ENCODE results near the gene AOC3.
"Not testable (repeated sequence)": the region's sequence is repeated elsewhere in the genome, so short reads cannot be mapped to it uniquely, and the experiment has no call there.

AOC3 gene

DNA sequence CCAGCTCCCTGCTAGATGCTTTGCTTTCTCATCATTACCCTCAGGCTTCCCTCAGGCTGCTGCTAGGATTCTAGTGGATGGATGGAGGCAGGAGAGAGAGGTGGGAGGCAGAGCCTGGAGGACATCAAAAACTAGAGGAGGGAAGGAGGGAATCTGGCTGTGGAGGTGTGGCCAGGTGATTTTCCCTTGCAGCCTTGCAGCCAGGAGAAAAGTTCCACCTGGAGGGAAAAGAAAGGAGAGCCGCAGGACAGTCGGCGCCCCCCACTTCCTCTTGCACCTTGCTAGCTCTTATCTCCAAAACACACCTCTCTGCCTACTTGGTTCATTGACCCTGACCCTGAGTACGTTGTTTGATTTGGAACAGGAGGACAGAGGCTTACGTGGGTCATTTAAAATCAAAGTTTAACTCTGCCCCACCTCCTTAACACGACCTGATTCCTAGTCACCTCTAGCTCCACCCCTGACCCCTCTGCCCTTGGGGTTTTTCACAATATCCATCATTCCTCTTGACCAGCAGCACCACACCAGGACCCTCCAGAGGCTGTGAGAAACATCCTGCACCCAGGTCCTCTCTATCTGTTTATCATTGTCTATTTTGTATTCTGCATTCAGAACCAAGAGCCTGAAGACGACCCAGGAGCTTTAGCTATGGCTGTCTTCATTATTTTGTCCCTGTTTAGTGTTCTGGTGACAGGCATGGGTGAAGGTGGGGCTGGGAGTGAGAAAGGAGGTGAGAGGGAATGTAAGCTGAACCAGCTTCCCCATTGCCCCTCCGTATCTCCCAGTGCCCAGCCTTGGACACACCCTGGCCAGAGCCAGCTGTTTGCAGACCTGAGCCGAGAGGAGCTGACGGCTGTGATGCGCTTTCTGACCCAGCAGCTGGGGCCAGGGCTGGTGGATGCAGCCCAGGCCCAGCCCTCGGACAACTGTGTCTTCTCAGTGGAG lies 15.9 kb downstream of the AOC3 start:
- DNase-seq (ENCODE audit: low read depth, low spot score), result no peak

DNA sequence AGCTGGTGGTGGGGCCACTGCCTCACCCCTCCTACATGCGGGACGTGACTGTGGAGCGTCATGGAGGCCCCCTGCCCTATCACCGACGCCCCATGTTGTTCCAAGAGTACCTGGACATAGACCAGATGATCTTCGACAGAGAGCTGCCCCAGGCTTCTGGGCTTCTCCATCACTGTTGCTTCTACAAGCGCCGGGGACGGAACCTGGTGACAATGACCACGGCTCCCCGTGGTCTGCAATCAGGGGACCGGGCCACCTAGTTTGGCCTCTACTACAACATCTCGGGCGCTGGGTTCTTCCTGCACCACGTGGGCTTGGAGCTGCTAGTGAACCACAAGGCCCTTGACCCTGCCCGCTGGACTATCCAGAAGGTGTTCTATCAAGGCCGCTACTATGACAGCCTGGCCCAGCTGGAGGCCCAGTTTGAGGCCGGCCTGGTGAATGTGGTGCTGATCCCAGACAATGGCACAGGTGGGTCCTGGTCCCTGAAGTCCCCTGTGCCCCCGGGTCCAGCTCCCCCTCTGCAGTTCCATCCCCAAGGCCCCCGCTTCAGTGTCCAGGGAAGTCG lies 16.8 kb downstream of the AOC3 start:
- DNase-seq (ENCODE audit: low read depth, low spot score), result not testable (repeated sequence)

DNA sequence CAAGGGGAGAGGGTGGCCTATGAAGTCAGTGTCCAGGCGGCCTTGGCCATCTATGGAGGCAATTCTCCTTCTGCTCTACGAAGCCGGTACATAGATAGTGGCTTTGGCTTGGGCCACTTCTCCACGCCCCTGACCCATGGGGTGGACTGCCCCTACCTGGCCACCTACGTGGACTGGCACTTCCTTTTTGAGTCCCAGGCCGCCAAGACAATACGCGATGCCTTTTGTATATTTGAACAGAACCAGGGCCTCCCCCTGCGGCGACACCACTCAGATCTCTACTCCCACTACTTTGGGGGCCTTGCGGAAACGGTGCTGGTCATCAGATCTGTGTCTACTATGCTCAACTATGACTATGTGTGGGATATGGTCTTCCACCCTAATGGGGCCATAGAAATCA lies 17.3 kb downstream of the AOC3 start:
- DNase-seq (ENCODE audit: low read depth, low spot score), result no peak

DNA sequence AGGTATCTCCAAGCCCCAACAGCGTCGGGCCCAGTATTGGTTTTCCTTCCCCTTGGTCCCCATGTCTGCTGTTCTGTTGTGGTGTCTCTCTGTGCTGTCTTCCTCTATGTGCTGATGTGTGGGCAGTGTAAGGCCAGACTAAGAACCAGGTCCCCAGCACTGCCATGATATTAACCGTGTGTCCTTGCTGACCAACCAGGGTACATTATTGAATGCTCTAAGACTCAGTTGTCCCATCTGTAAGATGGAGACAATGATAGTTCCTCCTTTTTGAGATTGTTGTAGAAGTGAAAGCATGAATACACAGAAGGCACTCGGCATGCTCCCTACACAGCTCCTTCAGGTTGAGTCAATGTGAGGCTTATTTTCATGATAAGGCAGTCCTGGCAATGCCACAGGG lies 20.6 kb downstream of the AOC3 start:
- no peak for DNase-seq (ENCODE audit: low read depth, low spot score)

DNA sequence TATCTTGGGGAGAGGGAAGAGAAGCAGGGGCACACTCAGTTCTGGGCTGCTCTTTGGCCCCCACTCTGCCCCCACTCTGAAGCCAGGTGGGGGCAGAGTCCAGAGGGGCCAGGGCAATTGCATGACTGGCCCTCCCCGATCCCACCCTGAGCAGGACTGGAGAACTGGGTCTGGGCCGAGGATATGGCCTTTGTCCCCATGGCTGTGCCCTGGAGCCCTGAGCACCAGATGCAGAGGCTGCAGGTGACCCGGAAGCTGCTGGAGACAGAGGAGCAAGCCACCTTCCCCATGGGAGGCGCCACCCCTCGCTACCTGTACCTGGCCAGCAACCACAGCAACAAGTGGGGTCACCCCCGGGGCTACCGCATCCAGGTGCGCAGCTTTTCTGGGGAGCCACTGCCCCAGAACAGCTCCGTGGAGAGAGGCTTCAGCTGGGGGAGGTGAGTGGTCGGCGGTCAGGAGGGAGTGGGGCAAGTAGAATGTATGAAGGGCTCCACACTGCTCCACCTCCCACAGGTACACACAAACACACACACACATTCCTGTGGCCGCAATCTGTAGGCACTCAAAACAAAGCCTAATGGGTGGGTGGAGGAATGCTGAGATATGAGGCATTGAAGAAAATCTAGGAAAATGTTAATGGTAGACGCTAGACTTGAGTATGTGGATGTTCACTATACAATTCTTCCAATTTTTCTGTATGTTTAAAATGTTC lies 21.4 kb downstream of the AOC3 start:
- no peak for DNase-seq (ENCODE audit: low read depth, low spot score)

DNA sequence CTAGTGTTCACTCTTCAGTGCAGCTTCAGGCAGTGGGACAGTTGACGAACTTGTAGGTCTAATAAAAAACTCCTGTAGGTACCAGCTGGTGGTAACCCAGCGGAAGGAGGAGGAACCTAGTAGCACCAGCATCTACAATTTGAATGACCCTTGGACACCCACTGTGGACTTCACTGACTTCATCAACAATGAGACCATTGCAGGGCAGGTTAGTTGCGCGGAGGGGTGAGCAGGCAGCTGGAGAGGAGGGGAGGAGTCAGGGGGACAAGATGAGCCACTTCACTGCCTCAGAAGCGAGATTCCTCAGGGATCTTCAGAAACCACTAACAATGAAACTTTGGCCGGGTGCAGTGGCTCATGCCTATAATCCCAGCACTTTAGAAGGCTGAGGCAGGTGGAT lies 22.3 kb downstream of the AOC3 start:
- no peak for DNase-seq (ENCODE audit: low read depth, low spot score)

DNA sequence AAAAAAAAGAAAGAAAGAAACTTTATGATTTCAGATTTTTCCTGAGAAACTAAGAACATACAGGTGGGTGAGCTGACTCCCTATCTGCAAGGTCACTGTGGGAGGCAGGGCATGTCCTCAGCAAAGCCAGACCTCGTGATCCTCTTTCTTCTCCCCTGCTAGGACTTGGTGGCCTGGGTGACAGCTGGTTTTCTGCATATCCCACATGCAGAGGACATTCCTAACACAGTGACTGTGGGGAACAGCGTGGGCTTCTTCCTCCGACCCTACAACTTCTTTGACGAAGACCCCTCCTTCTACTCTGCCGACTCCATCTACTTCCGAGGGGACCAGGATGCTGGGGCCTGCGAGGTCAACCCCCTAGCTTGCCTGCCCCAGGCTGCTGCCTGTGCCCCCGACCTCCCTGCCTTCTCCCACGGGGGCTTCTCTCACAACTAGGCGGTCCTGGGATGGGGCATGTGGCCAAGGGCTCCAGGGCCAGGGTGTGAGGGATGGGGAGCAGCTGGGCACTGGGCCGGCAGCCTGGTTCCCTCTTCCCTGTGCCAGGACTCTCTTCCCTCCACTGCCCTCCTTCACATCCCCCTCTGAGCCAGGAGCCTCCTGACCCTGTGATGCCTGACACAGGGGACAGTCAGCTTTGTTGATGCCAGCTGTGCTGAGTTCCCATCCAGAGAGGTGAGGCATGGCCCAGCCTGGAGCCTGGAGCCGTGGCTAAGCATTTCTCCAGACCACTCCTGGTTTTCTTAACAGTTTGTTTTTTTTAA lies 23.1 kb downstream of the AOC3 start:
- DNase-seq (ENCODE audit: low read depth, low spot score), result not testable (repeated sequence)

DNA sequence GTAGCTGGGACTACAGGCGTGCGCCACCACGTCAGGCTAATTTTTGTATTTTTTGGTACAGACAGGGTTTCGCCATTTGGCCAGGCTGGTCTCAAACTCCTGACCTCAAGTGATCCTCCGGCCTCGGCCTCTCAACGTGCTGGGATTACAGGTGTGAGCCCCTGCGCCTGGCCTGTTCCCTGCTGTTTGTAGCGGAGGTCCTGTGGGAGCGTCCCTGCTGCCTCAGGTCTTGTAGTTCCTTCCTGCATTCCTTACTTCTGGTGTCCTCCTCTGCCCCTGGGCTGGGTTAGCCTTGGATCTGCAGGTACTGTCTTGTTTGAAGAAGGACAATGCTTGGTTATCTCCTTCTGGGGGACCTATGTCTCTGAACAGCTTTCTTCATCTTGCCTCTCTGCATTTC lies 26.0 kb downstream of the AOC3 start:
- DNase-seq (ENCODE audit: low read depth, low spot score), result no peak

DNA sequence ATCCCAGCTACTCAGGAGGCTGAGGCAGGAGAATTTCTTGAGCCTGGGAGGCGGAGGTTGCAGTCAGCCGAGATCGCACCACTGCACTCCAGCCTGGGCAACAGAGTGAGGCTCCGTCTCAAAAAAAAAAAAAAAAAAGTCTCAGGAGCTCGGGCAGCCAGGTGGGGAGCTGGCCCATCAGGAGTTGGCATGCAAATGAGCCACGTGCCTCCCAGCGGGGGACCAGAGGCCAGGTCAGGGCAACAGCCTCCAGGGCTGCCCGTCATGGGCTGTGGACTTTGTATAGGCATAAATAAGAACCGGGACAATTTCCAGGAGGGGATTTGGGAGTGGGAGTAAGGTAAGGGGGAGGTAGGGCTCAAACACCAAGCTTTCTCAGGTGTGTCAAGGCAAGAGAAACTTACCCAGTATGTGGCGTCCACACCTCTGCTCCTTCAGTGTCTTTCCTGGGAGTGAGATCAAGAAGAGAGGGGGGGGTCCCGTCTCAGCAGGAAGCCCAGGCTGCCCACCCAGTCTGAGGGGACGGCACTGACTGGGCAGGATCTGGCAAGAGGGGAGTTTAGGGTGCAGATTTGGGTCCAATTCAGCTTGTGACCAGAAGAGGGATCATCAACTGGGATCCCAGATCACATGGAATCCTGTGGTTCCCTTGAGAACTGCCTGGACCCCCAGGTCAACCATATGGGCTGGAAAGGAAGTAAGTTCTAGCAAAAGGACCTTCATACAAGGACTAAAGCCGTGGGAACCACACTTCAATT lies 27.3 kb downstream of the AOC3 start:
- peak; percentile 60 for DNase-seq (ENCODE audit: low read depth, low spot score)

DNA sequence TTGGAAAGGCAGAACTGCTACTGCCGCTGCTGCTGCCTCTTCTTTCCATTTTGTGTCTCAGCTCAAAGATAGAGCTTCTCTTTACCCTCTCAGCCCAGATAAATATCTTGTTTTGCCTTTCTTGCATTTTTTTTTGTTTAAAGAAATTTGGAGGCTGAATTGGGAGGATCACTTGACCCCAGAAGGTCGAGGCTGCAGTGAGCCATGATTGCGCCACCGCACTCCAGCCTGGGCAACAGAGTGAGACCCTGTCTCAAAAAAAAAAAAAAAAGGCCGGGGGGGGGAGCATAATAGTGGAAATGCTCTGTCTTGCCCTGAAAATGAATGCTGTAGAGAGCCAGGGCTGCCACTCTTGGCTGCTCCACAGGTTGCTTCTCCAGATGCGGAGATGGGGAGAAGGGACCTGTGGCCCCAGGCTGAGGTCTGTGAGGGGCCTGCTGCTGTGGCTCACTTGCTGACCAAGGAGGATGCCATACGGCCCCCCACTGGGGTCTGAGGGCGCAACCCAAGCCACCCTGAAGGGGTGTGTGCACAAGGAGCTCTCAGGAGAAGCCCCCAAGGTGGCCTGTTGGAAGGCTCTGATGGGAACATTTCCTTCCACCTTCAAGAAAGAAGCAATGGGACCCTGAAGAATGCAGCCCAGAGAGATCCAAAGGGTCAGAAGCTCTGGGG lies 28.1 kb downstream of the AOC3 start:
- DNase-seq (ENCODE audit: low read depth, low spot score), result no peak

DNA sequence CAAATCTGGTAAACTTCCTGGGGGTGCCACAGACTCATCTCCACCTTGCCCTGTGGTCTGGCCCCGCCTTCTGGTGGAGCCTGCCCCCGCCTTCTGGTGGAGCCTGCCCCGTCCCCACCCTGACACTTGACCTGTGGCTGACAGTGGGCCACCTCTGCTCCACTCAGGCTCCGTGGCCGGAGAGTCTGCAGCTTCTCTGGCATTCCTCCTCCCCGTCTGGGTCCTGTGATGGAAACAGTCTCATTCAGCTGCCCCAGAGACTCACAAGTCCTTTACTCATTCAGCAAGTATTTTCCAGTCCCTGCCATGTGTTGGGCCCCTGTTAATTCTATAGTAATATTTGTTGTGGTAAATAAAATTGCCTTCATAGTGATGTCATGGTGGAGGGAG lies 28.6 kb downstream of the AOC3 start:
- DNase-seq (ENCODE audit: low read depth, low spot score), result no peak

DNA sequence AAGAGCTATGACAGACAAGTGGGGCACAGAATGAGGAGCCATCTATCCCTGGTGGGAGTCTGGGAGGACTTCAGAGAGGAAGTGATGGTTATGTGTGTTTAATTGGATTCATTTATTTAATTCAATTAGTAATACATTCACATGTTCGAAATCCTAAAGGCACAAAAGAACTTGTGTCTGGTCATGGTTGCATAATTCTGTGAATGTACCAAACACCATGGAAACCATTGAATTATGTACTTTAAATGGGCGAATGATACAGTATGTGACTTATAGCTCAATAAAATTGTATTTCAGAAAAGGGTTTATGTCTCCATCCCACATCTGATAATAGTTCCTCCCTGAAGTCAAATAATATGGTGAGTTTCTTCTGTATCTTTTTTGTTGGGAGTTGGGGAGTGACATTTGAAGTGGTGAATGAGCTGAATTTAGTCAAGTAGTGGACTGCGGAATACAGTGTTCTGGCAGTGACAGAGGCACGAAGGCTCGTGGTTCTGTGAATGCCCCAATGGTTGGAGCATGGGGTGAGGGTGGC lies 29.8 kb downstream of the AOC3 start:
- no peak for DNase-seq (ENCODE audit: low read depth, low spot score)

DNA sequence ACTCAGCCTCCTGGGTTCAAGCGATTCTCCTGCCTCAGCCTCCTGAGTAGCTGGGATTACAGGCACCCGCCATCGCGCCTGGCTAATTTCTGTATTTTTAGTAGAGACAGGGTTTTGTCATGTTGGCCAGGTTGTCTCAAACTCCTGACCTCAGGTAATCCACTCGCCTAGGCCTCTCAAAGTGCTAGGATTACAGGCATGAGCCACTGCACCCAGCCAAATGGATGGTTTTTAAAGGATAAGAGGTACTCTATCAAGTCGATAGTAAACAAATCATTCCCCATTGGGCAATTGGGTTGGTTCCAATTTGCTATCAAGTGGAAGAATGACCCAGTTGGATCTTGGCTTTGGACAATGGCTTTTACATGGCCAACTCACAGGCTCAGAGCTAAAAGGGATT lies 30.7 kb downstream of the AOC3 start:
- DNase-seq (ENCODE audit: low read depth, low spot score), result not testable (repeated sequence)

DNA sequence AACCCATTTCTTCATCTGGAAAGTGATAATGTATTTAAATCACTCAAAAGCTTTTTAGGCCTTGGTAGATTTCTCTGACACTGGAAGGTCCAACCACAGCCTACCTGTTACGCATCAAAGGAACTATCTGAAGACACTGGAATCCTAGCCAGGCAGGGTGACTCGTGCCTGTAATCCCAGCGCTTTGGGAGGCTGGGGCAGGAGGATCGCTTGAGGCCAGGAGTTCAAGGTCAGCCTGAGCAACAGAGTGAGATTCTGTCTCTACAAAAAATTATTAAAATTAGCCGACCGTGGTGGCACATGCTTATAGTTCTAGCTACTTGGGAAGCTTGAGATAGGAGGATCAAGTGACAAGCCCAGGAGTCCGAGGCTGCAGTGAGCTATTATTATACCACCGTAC lies 31.2 kb downstream of the AOC3 start:
- no peak for DNase-seq (ENCODE audit: low read depth, low spot score)

DNA sequence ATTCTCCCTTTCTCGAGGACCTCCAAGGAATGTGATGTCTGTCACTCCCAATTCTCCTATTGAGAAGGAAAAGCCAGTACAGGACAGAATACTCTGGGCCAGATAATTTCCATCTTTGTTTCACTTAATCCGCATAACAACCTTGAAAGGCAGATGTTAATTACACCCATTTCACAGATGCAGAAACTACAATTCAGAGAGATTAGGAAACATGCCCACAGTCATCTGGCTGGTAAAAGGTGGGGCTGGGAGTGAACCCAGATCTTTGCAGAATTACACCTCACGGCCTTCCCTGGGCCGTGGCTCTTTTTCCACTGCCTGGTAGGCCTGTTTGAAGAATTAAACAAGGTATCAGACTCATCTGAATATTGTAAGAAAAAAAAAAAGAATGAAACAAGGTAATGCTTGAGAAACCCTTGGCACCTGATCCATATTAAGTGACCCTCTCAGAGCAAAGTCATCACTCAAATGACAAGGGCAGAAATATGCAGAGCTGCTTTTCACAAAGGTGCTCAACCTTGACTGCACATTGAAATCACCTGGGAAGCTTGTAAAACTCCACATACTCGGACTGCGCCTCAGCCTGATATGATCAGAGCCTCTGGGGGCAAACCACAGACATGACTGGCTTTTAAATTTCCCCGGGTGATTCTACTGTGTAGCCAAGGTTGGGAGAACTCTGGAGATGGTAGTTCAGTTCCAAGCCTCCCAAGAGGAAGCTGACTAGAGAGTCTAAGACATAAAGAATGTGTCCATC lies 33.0 kb downstream of the AOC3 start:
- no peak for DNase-seq (ENCODE audit: low read depth, low spot score)

DNA sequence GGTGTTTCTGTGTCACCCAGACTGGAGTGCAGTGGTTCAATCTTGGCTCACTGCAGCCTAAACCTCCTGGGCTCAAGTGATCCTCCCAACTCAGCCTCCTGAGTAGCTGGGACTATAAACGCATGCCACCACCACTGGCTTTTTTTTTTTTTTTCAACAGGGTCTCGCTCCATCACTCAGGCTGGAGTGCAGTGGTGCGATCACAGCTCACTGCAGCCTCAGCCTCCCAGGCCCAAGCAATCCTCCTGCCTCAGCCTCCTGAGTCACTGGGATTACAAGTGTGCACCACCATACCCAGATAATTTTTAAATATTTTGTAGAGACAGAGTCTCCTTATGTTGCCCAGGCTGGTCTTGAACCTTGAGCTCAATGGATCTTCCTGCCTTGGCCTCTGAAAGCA lies 34.8 kb downstream of the AOC3 start:
- not testable (repeated sequence) for DNase-seq (ENCODE audit: low read depth, low spot score)

DNA sequence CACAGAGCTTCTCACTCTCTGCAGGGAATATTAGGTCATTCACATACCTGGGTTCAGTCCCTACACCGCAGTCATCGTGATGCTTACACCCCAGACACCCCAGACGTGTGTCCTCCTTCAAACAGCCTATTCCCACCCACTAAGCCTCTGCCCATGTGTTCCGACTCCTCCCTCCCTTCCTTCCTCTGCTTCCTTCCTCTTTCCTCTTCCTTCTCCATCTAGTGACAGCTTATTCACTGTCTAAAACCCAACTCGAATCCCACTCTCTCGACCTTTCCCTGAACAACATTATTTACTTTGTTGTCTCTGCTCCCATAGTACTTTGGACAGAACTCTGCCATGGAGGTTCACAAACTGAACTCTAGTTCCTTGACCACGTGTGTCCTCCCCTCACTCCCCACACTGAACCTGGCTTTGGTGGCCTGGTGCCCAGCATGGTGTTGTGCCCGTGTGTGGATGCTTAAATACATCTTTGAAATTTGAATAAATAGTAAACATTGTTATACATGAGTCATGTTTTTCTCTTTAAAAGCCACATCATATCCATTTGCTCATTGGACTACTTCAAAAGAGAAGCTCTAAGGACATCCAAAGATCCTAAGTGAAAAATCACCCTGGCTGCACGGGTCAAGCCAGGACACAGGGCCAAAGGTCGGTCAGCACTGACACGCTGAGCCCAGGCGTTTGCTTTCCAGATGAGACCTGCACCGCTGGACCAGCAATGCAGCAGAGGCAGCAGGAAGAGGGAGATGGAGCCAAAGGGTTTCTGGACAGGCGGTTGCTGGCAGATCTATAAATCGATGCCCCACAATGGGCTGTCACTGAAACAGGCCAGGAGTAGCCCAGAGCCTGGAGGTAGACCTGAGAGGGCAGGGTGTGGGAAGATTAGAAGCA lies 35.5 kb downstream of the AOC3 start:
- no peak for DNase-seq (ENCODE audit: low read depth, low spot score)

DNA sequence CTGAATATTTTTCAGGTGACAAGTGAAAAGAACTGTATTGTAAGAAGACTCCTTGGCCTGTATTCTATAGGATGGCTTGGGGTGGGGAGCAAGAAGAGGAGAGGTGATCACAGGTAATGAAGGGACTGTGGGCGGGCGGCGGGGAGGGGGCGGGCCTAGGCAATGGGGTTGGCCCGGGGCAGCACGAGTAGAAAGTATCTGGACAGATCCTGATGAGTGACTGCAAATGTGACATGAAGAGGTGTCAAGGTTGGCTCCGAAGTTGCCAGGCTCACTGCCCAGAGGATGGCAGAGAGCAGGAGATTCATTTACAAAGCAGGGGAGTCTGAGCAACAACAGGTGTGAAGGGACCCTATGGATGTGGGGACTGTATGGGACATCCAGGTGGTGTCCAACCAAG lies 38.8 kb downstream of the AOC3 start:
- DNase-seq (ENCODE audit: low read depth, low spot score), result no peak
